ENCODE data around the gene S100Z.
A peak's percentile ranks its signal among the peaks of the same experiment; 100 is the strongest.
"Not testable (repeated sequence)": the region's sequence is repeated elsewhere in the genome, so short reads cannot be mapped to it uniquely, and the experiment has no call there.

Gene S100Z

DNA sequence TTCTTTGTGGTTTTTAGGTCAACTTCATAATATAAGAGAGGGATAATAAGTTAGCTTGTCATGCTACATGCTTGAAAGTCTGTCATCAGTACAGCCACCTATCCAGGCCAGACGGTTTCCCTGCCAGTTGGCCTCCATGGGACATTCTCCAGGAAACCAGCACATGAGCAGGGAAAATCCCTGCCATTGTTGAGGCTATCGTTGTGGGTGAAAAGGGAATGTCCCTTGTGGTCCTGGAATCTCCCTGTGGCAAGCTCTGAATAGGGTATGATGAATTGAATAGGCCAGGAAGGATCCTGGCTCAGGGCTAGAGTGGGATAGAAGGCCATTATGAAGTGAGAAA, 18.7 kb upstream of the S100Z start:
- DNase-seq = no peak

DNA sequence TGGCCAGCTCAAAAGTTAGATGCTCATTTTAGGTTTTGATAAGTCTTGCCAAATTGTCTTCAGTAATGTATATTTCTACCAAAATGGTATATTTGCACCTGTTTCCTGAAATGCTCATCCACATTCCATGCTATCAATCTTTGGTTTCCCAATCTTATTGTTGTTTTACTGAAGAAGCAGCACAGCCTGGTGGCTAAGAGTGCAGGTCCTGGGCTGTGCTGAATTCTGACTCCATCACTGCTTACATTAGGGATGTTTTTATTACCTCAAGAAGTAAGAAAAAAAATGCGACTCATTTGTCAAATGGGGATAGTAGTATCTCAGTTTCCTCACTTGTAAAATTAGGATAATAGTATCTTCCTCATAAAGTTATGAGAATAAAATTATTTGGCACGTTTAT, 13.6 kb upstream of the S100Z start:
- DNase-seq = no peak

DNA sequence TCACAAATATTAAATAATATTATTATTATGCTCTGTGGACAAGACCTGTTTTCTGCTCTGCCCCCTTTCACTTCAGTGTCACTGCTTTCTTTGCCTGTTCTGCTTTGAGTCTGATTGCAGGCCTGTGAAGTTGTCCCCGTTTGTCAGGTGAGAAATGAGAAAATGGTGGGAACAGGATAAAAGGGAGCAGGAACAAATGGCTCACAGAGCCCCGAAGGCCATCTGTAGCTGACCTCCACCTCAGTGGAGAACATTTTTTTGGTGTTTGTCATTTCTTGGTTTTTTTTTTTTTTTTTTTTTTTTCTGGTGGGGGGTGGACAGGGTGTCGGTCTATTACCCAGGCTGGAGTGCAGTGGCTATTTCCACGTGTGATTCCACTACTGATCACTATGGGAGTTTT, 13.2 kb upstream of the S100Z start:
- no peak for DNase-seq

DNA sequence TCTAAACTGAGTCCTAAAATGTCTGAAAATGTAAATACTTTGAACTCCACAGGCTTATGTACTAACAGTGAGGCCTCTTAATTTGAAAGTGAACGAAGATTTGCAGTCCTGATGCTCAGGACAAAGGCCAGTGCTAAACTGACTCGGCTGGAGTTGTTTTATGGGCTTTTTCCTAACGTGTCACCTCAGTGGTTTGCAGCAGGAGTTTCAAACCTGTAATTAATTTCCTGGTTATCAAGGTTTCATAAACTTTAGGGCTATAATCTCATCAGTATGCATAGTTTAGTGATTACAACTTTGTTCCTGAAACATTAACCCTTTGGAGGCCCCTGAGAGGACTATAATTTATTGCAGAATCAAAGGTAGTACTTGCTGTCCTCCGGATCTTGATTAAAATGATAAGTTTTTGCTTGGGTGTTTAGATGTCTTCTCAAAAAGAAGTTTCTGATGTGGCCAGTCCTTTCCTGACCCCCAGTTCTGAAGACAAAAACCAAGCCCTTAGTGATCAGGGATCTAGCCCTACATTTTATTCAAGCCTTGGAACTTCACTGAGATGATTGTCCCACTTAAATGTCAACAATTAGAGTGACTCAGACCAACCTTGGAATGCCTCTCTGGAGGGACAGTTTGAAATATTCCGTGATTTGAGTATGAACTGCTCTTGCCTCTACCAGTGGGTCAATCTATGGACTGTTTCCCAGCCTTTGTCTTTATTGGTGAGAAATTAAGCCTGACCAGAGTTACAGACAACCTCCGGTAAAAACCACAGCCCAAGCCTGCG, 11.1 kb upstream of the S100Z start:
- DNase-seq = no peak

GRCh38 chr5:76841361-76841760, 8.5 kb upstream of the S100Z start:
- no peak for DNase-seq

- no peak for DNase-seq
Observed at GRCh38 chr5:76845890-76846289, 3.9 kb upstream of the S100Z start.

DNA sequence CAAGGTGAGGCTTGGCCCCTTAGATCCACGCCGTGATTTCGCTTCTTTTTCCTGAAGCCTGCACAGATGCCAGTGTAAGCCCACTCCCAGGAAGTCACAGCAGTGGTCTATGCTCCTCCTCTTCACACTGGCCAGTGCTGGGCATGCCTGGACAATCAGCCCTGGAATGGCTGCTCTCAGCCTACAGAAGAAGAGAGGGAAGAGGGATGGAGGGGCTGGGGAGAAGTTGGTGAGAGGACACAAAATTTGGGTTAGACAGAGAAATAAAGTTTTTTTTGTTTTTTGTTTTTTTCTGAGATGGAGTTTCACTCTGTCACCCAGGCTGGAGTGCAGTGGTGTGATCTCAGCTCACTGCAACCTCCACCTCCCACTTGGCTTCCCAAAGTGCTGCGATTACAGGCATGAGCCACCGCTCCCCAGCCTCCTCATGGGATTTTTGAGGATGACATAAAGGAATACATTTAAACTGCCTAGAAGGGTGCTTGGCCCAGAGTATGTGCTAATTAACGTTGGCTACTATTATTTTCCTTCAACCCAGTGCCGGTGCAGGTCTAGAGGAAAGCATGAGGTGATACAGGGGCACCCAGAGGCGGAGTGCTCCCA, 830 bp downstream of the S100Z start:
- DNase-seq = no peak

GRCh38 chr5:76851728-76852369, 2.0 kb downstream of the S100Z start:
- DNase-seq = no peak

DNA sequence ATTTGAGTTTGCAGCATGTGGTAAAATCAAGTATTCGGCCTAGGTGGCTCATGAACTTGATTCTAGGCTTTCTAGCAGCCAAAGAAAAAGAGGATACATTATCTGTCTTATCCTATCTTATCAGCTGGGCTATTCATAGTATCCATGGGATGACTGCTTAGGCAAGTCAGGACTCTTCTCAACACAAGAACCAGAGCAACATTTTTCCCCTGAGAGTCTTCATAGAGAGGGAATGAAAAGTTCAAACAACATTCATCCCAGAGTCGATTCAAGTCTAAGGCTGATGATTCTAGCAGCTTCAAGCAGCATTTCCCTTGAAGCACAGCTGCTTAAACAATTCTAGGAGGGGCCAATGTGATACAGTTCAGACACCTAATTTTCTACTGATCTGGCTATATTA, 3.0 kb downstream of the S100Z start:
- no peak for DNase-seq

DNA sequence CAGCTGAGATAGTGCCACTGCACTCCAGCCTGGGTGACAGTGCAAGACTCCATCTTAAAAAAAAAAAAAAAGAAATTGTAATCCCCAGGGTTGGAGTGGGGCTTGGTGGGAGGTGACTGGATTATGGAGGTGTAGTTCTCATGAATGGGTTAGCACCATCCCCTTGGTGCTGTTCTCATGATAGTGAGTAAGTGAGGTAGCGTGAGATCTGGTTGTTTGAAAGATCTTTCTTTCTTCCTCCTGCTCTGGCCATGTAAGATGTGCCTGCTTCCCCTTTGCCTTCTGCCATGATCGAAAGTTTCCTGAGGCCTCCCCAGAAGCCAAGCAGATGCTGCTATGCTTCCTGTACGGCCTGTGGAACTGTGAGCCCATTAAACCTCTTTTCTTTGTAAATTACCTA, 3.9 kb downstream of the S100Z start:
- DNase-seq = not testable (repeated sequence)

DNA sequence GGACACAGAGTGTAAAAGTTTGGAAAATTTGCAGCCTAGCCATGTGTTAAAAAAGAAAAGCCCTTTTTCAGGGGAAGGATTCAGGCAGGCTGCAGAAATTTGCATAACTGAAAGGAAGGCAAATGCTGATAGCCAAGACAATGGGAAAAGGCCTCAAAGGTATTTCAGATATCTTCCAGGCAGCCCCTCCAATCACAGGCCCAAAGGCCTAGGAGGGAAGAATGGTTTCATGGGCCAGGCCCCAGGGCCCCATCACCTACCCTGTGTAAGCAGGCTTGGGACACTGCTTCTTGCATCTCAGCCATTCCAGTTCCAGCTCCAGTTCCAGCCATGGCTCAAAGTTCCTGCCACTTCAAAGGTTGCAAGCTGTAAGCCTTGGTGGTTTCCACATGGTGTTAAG, 4.8 kb downstream of the S100Z start:
- no peak for DNase-seq

GRCh38 chr5:76855501-76855900, 5.7 kb downstream of the S100Z start:
- not testable (repeated sequence) for DNase-seq

DNA sequence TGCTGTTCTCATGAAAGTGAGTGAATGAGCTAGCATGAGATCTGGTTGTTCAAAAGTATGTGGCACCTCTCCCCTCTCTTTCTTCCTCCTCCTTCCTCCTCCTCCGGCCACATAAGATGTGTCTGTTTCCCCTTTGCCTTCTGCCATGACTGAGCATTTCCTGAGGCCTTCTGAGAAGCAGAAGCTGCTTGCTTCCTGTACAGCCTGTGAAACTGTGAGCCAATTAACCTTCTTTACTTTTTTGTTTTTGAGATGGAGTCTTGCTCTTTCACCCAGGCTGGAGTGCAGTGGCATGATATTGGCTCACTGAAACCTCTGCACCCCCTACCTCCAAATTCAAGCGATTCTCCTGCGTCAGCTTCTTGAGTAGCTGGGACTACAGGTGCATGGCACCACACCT, 6.1 kb downstream of the S100Z start:
- no peak for DNase-seq

GRCh38 chr5:76856800-76857199, 7.0 kb downstream of the S100Z start:
- DNase-seq = not testable (repeated sequence)

DNA sequence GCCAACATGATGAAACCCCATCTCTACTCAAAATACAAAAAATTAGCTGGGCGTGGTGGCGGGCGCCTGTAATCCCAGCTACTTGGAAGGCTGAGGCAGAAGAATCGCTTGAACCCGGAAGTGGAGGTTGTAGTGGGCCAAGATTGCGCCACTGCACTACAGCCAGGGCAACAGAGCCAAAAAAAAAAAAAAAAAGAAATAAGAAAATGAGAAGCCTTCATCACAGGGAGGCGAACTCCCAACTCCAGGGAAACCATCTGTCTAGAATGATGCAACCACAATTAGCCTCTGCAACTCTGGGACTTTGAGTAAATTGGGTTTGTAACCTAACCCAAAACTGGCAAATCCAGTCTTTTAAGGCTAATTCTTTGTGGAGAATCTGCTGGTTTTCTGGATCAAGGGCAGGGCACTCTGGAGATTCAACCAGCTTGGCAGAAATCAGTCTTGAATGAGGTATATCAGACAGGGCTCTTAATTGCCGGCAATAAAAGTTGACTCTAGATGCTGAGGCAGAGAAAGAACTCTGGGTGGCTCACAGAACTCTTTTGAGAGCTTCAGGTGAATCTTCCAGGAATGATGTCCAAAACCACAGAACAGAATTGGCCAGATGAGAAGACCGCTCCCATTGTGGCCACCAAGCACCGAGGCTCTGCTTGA, 9.9 kb downstream of the S100Z start:
- no peak for DNase-seq

DNA sequence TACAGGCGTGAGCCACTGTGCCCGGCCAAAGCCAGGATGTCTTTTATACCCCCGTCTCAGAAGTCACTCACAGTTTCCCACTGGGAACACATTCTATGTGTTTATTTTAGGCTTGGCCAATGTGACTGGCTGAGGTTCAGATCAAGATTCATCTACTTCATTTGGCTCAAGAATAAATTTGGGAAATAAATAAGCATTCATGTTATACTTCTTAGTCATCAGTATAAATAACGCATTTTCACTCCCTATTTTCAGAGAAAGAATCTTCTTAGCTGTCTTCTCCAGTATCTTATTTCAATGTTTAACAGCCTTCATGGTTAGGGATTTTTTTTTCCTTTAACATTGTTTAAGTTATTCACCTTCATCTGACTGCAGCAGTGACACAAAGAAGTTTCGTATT, 11.8 kb downstream of the S100Z start:
- no peak for DNase-seq

DNA sequence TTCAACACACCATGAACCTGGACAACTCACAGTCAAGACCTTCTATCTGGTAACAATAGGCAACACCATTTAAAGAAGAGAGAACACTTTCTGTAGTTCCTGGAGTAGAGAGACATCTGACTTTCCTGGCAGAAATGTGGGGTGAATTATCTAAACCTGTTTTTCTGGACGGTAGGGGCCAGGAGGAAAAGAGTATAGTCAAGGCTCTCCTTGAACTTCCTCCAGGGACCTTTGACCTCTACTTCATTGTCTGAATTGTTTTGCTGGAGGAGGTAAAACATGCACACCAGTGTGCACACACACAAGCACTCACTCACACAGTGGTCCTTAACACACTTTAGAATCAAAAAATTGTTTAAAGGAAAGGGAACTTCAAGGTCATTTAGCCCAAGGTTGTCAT, 13.2 kb downstream of the S100Z start:
- no peak for DNase-seq

DNA sequence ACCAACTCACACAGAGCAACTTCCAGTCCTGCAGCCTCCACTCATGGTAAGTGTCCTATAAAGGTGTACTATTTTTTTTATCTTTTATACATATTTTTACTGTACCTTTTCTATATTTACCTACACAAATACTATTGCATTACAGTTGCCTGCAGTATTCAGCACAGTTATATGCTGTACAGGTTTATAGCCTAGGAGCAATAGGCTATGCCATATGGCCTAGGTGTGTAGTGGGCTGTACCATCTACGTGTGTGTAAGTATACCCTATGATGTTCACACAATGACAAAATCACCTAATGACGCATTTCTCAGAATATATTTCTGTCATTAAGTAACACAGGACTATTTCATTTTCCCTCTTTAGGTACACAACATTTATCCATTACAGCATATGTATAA, 16.7 kb downstream of the S100Z start:
- no peak for DNase-seq

DNA sequence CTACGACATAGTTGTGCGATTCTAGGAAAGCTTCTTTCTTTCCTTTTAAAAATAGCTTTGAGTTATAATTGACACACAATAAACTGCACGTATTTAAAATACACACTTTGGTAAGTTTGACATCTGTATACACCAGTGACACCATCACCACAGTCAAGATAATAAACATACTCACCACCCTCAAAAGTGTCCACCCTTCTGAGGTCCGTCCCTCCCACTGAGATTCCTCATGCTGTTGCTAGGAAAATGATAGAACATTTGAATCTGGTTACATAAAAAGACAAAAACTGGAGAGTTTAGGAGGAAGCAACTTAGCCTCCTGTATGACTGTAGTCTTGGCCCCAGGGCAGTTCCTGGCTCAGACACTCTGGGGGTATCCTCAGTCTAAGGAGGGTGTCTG, 17.2 kb downstream of the S100Z start:
- DNase-seq = no peak

DNA sequence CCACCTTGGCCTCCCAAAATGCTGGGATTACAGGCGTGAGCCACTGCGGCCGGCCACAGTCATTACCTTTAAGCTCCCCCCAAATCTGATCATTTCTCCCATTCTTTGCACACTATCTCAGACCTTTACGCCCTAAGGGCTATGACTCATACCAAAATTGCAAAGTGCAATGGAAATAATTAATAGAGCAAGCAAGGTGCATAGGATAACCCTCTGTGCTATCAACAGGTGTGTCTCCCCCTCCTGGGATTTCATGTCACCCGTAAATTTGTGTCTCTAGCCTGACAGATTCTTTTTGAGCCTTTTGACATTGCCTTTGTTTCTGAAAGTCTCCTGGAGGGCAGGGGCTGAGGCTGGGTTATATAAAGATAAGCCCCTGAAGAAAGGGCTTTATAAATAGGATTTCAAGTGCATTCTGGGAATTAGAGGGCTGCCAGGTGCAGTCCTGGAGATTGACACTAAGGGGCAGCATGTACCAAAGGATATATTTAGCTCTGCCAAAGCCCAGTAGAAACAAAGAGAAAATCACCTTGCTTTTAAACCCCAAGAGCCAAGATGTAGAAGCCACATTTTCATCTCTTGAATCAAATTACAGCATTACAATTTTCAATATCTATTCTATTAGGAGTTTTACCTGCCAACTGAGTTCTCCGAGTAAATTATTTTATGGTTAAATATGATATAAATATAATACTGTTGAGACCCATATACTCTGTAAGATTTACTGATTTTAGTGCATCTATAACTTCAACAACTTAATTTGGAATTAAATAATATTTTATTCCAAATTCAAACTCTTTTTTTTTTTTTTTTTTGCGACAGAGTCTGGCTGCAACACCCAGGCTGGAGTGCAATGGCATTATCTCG, 18.2 kb downstream of the S100Z start:
- peak; percentile 59 for DNase-seq

- no peak for DNase-seq
Observed at GRCh38 chr5:76870046-76870445, 20.2 kb downstream of the S100Z start.

GRCh38 chr5:76874088-76874581, 24.3 kb downstream of the S100Z start:
- peak; percentile 96 for DNase-seq

All from NCI-H1436 treated with DMSO at 0.1 percent for 48 hours (cell line).